ENCODE results near the gene EFCAB5.
"Not testable (repeated sequence)": the region's sequence is repeated elsewhere in the genome, so short reads cannot be mapped to it uniquely, and the experiment has no call there.

DNA sequence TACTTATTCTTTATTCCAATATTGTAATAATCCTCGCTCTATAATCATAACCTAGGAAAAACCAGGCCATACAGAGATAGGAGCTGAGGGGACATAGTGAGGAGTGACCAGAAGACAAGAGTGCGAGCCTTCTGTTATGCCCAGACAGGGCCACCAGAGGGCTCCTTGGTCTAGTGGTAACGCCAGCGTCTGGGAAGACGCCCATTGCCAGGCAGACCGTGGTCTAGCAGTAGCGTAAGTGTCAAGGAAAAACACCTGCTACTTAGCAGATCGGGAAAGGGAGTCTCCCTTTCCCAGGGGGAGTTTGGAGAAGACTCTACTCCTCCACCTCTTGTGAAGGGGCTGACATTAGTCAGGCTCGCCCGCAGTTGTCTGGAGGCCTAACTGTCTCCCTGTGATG, 70.5 kb downstream of the EFCAB5 start:
- TF ChIP-seq, protein P1, sequence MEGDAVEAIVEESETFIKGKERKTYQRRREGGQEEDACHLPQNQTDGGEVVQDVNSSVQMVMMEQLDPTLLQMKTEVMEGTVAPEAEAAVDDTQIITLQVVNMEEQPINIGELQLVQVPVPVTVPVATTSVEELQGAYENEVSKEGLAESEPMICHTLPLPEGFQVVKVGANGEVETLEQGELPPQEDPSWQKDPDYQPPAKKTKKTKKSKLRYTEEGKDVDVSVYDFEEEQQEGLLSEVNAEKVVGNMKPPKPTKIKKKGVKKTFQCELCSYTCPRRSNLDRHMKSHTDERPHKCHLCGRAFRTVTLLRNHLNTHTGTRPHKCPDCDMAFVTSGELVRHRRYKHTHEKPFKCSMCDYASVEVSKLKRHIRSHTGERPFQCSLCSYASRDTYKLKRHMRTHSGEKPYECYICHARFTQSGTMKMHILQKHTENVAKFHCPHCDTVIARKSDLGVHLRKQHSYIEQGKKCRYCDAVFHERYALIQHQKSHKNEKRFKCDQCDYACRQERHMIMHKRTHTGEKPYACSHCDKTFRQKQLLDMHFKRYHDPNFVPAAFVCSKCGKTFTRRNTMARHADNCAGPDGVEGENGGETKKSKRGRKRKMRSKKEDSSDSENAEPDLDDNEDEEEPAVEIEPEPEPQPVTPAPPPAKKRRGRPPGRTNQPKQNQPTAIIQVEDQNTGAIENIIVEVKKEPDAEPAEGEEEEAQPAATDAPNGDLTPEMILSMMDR (IDR thresholded peaks at IDR 0.05; ENCODE audit: insufficient read depth, low read depth, low read length) = not testable (repeated sequence)
- not testable (repeated sequence) for TF ChIP-seq EZH2 (IDR thresholded peaks at IDR 0.05; ENCODE audit: insufficient read depth, low read length)

All from astrocyte (in vitro differentiated cells and primary cell).